Measurements from ENCODE around the gene ZNF467. TPM values are rescaled to one million over a fixed set of nuclear protein-coding genes. Genes with fewer than 3 reads are reported as not detected.
A peak's percentile ranks its signal among the peaks of the same experiment; 100 is the strongest.

Gene ZNF467
- total RNA-seq, 1 experiment from 2014 or later, result 18.1 TPM

GRCh38 chr7:149743476-149744255 lies 29.7 kb downstream of the ZNF467 start:
- H3K4me1 ChIP-seq (ENCODE audit: control insufficient read depth, insufficient read depth, low read length), result no peaks in the 10 kb centered on the region; the same call in 1 of the 2 replicates
- H3K4me3 ChIP-seq (ENCODE audit: low read depth in 2 of 2, low read length in 2 of 2), result no peak overlapping the region
- ATAC-seq, result no peak
- no peaks in the 10 kb centered on the region for H3K9me3 ChIP-seq (ENCODE audit: control insufficient read depth, insufficient read depth, low read depth, low read length)
- no peak for DNase-seq (ENCODE audit: low read depth, low spot score)
- BruUV-seq (replicated peaks), result no TSS peak
- POLR2A ChIA-PET, result no interaction called here
- TF ChIP-seq REST (IDR thresholded peaks at IDR 0.05; ENCODE audit: insufficient read depth in 1 of 2, low read depth in 2 of 2, low read length in 1 of 2) (no peak), POLR2AphosphoS5 (IDR thresholded peaks at IDR 0.05; ENCODE audit: low read depth, low read length) (no peak), SIN3A (IDR thresholded peaks at IDR 0.05; ENCODE audit: borderline replicate concordance, insufficient read depth, low read depth, low read length) (no peak), CTCF (IDR thresholded peaks at IDR 0.05) (no peak), TCF7L2 (IDR thresholded peaks at IDR 0.05; ENCODE audit: low read depth, low read length) (no peak)
- intact Hi-C loops (cut with micrococcal nuclease; ENCODE audit: unreplicated experiment) (loop anchor here (2.0 kb wide), 1 partner anchor 75 kb away; no protein-coding TSS in a partner anchor), in situ Hi-C loops (cut with HindIII; ENCODE audit: low pct_unique_long_range_greater_than_20kb, low sequenced_read_pairs) (no loop called here)
- no peak overlapping the region for H3K27ac ChIP-seq (ENCODE audit: low read length)
- CTCF ChIA-PET, result no interaction called here
- no peaks in the 10 kb centered on the region for H3K27me3 ChIP-seq (ENCODE audit: control insufficient read depth, insufficient read depth, low read length)
- no peaks in the 10 kb centered on the region for H3K36me3 ChIP-seq (ENCODE audit: control insufficient read depth, insufficient read depth, low read length)

- in situ Hi-C loops (cut with HindIII; ENCODE audit: low pct_unique_long_range_greater_than_20kb, low sequenced_read_pairs), result no loop called here
- CTCF ChIA-PET, result interaction anchor here (1.0 to 2.0 kb wide), 3 partner anchors 26 to 79 kb away, joined by 4 to 25 read pairs (median 7); no protein-coding TSS in a partner anchor
- POLR2A ChIA-PET, result no interaction called here
- Histone ChIP-seq H3K27me3 (ENCODE audit: control insufficient read depth, insufficient read depth, low read length) (no peaks in the 10 kb centered on the region), H3K36me3 (ENCODE audit: control insufficient read depth, insufficient read depth, low read length) (no peaks in the 10 kb centered on the region), H3K4me1 (ENCODE audit: control insufficient read depth, insufficient read depth, low read length) (no peaks in the 10 kb centered on the region; the same call in 1 of the 2 replicates), H3K4me3 (ENCODE audit: low read depth in 2 of 2, low read length in 2 of 2) (peak overlapping the region; percentile 44 to 65), H3K27ac (ENCODE audit: low read length) (peak overlapping the region; percentile 56; the same call in 1 of the 2 replicates), H3K9me3 (ENCODE audit: control insufficient read depth, insufficient read depth, low read depth, low read length) (no peaks in the 10 kb centered on the region)
- intact Hi-C loops (cut with micrococcal nuclease; ENCODE audit: unreplicated experiment), result loop anchor here (2.0 kb wide), 1 partner anchor 73 kb away; no protein-coding TSS in a partner anchor
- BruUV-seq (replicated peaks), result no TSS peak
- DNase-seq (ENCODE audit: low read depth, low spot score) (peak; percentile 64), ATAC-seq (peak; percentile 93)
- TF ChIP-seq TCF7L2 (IDR thresholded peaks at IDR 0.05; ENCODE audit: low read depth, low read length) (no peak), CTCF (IDR thresholded peaks at IDR 0.05) (peak; percentile 96)
Measured at GRCh38 chr7:149742075-149742701, 31.2 kb downstream of the ZNF467 start.

Data from Panc1 (cell line).